DMS 273 treated with DMSO at 0.1 percent for 48 hours (cell line): ENCODE data around the gene PAX6.

Experiments used
- DNase-seq: peaks from one replicate; lab custom pipeline; 2025; lab: John Stamatoyannopoulos, UW

Gene PAX6

DNA sequence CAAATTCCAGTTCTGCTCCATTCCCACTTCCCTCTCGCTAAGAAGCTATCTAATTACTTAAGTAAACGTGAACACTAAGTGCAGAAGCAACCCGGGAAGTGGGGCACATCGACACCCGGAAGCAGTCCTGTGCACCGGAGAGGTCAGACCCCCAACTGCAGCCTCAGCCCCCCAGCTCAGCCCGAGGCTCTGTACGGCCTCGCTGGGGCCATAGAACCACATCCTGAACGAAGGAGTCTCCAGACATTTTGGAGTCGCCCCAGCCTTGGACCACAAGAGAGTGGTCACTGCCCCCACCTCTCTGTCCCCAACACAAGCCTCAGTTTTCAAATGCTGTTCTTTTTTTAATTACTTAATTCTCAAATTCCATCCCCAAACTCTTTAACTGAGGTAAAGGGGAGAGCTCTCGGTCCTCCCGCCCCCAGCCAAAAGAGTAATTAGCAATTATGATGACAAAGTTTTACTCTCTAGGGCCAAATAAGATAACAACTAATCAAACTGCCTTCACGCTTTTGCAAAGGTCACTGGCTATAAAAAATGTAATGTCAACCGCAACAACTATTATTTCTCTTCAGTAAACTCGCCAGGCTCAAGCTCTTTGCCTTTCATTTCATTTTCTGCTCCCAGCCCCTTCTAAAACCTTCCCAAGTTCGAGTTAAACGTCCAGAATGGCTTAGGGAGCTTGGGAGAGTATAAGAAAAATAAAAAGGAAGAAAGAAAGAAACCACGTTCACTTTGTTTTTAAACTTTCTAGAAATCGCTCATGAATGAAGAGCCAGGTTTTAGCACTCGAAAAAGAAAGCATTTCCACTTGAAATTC lies 2.2 kb downstream of the PAX6 start:
- DNase-seq: no peak

DNA sequence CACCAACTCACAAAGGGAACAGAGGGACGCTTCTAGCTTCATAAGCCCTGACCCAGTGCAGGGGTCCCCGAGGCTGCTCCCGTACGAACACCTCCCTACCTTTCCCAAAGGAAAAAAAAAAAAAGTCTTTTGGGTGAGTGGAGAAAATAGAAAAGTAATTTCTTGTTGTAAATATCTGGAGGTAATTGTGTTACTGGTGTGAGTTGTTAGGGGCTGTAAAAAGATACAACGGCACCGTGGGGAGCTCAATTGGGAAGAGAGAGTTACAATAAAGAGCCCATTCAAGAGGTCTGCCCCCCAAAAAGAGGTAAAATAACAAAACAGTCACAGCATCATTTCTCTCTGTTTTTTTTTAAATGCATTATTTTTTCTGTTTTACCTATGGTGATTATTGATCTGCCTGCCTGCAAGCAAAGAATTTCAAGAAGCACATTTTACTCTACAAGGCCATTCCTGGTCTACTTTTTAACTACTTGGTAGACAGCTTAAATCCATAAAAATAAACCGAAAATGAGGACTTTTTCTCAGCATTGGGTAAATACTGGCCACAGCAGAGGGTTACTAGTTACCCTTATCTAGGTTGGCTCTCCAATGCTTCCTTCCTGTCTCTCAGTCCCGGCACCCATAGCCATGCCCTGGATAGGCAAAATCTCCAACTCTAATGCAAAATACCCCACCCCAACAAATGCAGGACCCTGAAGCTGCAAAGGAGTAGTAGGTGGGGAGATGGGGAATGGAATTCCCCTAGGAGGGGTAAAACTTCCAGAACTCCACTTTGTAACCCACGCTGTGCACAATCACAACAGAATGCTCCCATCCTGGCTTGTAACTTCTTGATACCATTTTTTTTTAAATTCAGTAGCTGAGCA lies 3.1 kb downstream of the PAX6 start:
- DNase-seq: no peak

DNA sequence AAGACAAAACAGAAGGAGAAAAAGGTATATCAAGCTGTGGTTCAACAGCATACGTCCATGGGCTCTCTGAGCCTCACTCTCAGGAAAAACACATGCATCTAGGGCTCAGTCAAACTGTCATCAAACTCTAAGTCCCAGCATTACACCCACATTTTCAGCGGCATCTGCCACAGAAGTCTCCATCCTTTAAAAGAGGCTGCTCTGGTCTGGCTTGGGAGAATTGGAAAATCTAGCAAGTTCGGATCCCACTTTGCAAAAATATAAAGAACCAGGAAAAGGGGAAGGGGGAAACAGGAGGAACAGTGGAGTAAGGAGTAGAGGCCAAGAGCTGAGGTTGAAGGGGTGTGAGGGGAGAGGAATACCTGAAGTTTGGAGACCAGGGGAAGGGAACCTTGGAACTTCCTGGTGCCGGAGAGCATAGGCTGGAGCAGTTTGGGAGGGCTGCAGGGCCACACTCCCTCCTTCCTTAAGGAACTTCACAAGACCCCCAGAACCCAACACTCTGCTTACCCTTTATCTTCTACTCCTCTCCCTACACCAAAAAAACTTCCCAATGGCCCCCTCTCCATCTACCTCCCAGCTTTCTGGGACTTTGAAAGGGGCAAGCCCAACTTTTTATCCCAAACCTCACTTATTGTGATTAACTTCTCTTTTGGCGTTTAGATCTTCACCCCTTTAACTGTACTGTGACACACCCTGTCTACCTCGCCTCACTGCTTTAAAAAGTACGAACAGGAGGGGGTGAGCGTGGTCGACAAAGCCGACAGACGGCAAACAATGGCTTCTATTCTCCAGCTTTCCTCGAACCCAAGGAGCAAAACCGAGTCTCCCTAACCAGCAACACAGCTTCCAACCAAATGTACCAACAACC lies 4.0 kb downstream of the PAX6 start:
- DNase-seq: no peak

DNA sequence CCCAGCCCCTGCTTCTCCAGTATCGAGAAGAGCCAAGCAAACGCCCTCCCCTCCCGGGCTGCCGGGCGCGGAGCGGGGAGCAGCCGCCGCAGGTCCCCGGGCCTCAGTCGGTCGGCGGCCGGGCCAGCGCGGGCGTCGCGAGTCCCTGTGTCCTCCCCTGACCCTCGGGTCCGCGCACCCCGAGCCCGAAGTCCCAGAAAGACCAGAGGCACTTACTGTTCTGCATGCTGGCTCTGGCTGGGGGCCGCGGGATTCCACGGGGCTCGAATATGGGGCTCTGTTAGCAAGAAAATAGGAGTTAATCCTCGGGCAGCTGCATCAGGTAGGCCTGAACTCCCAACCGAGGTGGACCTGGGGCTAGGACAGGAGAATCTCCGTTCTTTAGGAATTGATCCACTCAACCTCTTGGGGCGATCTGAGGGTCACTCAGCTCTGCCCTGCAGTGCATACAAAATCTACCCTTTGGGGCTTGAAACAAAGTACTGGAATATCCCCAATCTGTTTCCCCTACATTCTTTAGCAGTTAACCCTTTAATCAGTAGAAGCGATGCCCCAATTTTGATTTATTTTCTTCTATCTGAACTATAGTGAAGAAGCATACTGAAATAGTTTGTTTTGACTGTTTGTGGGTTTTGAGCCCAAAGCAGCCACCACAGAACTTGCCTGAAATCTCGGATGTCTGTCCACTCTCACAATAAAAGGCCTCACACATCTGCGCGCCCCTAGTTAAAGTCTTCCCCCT lies 4.8 kb downstream of the PAX6 start:
- no peak for DNase-seq

DNA sequence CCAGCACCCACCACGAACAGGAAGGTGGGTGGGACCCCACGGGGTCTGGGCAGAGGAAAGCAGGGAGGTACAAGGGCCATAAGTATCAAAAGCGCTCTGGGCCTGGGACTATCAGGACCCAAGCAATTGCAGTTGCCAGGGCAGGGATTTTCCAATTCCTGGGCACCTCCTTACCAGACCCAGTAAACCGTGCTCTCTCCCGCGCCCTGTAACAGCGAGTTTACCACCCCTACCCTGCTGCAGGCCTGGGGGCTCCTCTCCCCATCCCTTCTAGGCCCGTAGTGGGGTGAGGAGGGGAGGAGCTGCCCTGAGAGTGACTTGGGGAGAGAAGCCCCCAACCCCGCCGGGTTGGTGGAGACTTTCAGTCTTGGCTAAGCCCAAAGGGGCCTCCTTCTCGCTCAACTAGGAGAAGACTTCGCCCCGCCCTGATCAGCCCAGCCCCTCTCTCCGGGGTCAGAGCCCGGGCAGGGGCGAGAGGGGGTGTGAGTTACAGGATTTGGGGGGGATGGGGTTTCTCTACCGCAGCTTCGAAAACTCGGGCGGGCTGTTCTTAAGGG lies 5.4 kb downstream of the PAX6 start:
- DNase-seq: no peak

DNA sequence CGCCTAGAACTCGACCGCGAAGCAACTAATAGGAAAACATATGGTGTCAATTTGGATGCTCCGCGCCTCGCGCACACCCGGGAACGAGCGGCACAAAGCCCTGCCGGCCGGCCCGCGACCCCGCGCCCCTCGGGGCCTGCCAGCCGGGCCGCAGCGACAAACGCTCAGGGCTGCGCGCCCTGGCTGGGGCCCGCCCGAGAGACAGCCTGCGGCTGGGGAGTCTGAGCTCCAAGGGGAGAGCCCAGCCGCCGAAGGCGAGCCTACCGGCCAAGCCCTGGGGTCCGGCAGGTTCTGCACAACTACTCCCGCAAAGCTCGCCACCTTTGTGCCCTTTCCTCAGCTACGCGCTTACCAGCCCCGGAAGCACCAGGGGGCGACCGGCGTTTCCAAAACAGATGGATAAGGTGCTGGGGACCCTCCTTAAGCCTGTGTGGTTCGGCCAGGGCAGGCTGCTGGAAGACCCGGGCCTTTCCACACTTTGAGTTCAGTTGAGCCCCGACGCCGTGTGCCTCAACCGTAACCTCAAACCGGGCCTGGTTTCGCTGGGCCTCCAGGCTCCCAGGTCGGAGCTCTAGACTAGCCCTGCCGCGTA lies 6.0 kb downstream of the PAX6 start:
- no peak for DNase-seq

DNA sequence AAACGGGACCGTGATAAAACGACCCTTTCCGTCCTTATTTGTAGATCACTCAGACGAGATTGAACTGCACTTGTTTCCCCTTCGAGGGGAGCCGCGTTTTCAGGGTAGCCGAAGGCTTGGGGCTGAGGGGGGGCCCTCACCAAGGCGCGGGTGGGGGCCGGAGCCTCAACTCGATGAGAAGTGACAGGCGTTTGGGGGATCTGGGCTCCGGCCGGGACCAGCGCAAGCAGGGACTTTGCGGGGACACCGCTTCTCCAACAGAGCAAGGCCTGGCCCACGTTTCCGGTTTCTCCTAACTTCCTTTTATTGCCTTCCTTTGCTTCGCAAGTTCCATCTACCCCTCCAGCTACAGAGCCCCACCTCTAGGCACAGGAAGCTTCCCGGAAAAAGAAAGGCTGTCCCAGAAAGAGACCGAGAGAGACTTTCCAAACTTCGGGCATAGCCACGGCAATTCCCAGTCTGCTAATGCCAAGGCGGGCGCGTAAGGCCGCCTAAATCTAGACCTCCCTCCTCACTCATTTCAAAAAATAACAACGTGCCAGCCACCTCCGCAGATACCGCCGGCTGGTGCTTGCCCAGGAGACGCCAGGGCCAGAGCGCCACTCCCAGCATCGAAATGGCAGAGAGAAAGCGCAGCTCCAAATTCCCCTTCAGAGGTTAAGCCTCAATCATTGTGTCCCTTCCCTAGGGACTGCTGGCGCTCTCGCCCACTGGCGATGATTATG lies 6.6 kb downstream of the PAX6 start:
- DNase-seq: no peak

DNA sequence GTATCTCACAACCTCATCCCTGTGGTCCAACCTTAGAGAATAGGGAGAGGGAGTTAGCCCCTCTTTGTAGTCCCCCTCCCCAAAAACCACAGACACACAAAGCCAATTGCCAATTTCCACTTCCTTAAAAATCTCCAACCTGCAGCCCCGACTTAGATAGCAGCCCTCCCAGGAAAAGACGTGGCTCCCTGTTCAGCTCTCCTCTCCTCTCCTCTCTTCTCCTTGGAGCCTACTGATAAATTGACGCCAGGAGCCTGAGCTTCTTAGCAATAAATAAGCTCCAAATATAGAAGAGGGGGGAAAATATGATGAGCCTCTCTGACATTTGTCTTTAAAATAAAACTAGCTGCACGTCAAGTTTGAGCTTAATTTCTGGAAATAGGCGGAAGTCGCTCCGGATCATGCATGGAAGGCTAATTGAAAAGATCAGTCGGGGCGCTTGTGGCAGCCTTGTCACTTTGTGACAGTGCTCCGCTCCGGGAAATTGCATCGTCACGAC lies 7.3 kb downstream of the PAX6 start:
- no peak for DNase-seq

DNA sequence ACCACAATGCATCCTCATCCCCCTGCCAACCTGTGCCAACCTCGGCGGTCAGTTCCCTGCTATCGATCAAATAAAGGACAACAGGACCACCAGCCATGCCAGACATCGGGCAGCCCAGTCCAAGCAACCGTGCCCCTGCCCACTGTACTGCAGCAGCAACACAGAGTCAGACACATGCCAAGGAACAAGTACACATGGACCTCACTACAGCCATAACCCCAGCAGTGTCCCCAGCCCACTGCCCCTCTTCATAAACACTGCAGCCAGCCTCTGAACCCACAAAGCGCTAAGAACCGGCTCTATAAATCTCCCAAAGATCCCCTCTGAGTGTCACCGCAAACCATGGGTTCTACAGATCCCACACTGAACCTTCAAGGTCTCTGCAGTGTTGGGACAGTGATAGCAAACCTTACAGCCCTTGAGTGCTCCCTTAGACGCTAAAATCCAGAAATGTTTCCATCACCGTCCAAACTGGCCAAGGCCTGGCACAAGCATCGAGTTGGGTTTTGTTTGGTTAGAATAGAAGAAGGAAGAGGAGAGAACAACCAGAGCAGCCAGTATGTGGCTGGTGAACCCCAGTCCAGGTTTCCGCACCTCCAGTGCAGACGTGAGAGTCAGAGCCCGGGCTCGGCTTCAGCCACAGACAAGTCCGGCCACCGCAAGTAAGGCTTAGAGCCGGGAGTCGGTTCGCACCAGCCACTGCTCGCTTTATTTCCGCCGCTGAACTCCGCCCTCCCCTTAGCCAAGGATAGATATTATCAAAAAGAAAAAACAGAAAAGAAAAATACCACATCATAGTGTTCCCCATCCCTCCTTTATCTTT lies 7.9 kb downstream of the PAX6 start:
- DNase-seq: no peak

DNA sequence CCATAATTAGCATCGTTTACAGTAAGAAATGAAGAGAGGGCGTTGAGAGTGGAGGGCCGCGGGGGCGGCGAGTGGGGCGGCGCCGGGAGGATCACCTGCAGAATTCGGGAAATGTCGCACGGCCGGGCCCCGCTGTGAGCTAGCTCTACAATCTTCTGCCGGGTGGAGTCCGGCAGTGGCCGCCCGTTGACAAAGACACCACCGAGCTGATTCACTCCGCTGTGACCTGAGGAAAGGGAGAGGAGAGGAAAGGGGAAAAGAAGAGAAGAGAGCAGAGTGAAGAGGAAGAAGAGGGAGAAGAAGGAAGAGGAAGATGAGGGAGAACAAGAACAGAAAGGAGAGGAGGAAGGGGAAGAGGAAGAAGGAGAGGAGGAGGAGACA lies 8.5 kb downstream of the PAX6 start:
- DNase-seq: no peak

DNA sequence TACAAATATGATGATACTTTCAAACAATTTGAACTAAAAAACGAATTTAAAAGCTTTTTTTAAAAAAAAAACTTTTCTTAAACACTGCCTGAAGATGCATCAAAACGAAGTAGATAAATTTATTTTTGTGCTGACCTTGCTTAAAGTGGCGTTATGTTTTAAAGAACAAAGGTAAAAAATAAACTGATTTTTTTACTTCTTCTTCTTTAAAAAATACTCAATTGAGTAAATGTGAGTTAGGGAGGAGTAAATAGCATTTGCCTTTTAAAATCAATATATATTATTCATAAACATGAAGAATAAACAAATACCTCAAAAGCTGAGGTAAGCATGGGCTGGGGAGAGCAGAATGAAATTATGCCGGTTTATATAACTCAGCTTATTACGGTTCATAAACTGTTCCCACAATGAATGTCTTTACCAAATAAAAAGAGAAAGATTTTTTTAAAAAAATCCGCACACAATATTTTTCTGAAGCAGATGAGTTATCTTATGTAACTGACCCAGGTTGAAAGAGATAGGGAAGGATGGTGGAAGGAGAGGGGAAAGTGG lies 9.0 kb downstream of the PAX6 start:
- no peak for DNase-seq

DNA sequence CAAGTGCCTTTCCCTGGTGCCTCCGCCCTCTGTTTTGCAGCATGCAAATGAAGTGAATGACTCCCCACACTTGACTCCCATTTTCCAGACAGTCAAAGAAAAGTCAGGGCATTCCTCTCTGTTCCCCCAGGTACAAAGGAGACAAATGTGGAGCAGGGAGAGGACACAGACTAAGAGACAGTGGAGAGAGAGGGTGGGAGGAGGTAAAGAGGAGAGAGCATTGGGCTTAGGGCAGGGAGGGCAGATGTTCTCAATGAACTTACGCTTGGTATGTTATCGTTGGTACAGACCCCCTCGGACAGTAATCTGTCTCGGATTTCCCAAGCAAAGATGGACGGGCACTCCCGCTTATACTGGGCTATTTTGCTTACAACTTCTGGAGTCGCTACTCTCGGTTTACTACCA lies 9.8 kb downstream of the PAX6 start:
- DNase-seq: no peak

DNA sequence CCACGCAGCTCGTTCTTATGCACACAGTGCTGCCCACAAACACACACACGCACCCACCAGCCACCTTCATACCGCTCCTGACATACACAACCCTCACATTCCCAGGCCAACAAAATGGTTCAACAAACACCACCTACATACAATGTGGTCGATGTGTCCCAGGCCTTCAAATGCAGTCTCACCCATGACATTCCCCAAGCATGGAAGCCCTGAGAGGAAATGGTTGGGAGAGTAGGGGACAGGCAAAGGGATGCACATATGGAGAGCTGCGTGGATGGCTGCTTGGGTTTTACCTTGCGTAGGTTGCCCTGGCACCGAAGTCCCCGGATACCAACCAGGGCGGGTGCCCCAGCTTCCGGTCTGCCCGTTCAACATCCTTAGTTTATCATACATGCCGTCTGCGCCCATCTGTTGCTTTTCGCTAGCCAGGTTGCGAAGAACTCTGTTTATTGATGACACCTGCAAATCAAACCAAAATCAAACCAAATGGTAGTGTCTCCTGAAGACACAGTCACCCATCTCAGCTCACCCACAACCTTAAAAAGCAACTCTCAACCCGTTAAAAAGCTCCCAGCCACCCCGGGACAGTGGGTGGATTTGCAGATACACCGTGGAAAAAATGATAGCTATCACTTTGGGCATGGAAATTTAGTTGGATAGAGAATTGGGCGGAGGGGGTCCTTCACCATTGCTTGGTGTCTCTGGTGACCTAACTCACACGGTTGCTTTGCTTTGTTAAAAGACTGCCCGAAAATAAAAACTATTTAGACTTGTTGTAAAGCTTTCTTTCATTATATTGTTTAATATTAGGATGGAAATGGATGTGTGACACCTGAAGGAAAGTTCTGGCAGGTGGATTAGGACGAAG lies 10.5 kb downstream of the PAX6 start:
- no peak for DNase-seq

DNA sequence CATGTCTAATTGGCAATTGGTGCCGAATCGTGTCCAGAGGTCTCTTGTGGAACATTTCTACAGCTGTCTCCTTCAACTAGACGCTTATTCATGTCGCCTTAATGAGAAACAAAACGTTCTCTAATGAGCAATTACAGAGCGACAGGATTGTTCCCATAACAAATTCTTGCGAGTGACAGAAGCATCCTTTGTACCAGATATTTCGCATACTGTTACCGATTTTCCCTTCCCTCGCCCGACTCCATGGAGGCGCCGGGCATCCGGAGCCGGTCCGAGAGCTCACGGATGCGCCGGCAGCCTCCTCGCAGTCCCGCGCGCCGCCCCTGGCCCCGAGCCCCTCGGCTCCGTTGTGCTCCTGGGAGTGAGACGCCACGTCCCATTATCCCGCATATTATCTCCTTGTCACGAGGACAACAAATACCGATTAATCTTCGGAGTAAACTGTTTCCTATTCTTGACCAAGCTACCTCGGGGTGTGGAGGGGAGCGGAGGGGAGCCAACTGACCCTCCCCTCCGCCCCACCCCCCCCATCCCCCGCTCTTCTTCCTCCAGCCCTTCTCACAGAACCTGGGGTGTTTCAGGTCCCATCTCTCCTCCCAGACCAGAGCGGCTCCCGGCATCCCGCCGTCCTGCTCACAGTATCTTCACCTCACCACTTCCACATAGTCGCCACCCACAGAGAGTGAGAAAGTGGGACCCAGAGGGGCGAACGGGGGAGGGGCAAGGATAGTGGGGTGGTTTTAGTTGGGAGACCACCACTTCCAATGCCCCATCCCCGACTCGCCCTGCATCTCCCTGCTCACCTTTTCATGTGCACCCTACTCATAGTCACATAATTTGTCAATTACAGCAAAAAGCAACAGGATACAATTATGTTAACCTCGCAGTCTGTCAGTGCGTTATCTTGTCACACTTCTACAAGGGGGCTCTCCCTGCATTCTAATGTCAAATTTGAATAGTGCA lies 11.4 kb downstream of the PAX6 start:
- no peak for DNase-seq

DNA sequence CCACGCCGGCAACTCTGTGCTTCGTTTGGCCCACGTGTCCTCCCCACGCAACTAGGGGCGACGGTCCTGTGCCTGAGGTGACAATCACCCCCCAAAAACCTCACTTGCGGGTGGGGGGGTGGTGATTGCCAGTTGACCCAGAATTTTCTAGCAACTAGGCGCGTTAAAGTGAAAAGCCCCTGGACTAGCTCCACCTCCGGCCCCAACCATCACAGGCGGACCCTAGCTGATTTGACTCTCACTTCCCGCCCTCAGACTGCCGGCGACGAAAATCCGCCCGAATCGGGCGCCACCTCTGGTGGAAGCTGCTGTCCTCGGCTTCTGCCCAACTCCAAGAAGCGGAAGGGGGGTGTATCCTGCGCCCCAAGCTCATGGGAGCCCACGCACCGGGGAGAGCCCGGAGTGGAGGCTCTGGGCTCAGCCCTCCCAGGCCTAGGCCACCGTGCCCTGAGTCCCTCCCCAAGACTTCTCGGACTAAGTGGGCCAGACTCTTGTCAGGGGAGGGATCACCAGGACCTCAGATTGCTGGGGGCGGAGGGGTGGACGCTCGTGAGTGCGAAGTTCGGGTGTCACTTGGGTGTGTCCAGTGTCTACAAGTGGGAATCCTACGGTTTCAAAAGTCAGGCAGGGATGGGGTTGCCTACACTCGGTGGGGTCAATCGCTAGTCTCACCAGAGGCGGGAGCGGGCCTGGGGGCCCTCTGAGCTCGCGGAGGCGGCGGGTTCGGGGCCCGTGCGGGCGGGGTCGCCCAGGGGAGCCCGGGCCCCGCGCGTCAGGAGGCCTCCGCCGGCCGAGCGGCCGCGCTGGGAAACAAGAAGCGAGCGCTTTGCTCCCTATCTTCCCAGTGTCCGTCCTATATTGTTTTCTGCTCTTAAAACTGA lies 12.3 kb downstream of the PAX6 start:
- no peak for DNase-seq
